Measurements from ENCODE around the gene ARL13A. TPM values are rescaled to one million over a fixed set of nuclear protein-coding genes. Genes with fewer than 3 reads are reported as not detected.

Gene ARL13A
- total RNA-seq = not detected in 2 replicates

DNA sequence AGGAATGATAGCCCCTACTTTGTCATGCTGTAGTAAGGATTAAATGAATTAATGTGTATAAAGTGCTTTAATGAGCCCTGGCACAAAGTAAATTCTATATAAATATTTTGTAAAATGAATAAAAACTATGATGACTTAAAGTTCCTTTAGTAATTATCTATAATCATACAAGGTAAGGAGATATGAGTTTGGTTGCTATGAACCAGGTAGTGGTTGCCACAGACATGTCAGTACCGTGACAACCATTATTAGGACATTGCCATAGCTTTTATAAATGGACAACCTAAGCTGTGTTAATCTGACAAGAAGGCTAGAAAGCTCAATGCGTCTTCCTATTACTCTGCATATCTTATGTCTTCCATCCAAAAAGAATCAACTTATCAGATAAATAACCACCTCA lies at the start of gene ARL13A:
TSS of gene ARL13A (plus strand) at position 301 of the 400 bp plus-strand sequence. CDS start 3,982 bp downstream, outside the sequence.

GRCh38 chrX:100928660-100929613 lies 40.6 kb upstream of the ARL13A start, which contains the start of gene XKRX:
Gene XKRX, minus strand, starts transcription at chrX:100928917. Its CDS starts 613 bp downstream, at chrX:100928304.

Other genes starting within 250 kb of the ARL13A start
- gene SYTL4, start 237.6 kb upstream of the ARL13A start, total RNA-seq = 20.4 and 33.1 TPM in 2 replicates
- gene CSTF2, start 149.3 kb upstream of the ARL13A start, total RNA-seq = 19.2 and 26.6 TPM in 2 replicates
- gene NOX1, start 95.3 kb upstream of the ARL13A start, total RNA-seq = not detected in 2 replicates
- under 0.01 and 0.15 TPM in 2 replicates for gene XKRX, start 40.8 kb upstream of the ARL13A start, total RNA-seq
- gene TRMT2B, start 82.4 kb downstream of the ARL13A start, total RNA-seq = 14.3 and 27.2 TPM in 2 replicates
- 6.1 and 6.5 TPM in 2 replicates for gene TMEM35A, start 109.2 kb downstream of the ARL13A start, total RNA-seq
- 26.0 and 32.4 TPM in 2 replicates for gene CENPI, start 128.5 kb downstream of the ARL13A start, total RNA-seq

All from epithelial cell of umbilical artery (primary cell).